Measurements from ENCODE around the gene SEMA3E.
"Not testable (repeated sequence)": the region's sequence is repeated elsewhere in the genome, so short reads cannot be mapped to it uniquely, and the experiment has no call there.

Gene SEMA3E

DNA sequence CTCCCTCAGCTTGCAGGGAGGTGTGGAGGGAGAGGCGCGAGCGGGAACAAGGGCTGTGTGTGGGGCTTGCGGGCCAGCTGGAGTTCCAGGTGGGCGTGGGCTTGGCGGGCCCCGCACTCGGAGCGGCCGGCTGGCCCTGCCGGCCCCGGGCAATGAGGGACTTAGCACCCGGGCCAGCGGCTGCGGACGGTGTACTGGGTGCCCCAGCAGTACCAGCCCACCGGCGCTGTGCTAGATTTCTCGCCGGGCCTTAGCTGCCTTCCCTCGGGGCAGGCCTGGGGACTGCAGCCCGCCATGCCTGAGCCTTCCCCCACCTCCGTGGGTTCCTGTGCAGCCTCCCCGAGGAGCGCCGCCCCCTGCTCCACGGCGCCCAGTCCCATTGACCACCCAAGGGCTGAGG is 24.4 kb upstream of the SEMA3E start:
- not testable (repeated sequence) for H2BK12ac ChIP-seq (ENCODE audit: low read length in 2 of 2); H3K14ac ChIP-seq (ENCODE audit: low read length in 2 of 2); H3K27ac ChIP-seq (ENCODE audit: low read length, poor library complexity, severe bottlenecking); H3K18ac ChIP-seq (ENCODE audit: low read depth in 1 of 2, low read length in 2 of 2); H2AFZ ChIP-seq (ENCODE audit: low read depth, low read length); H2AK5ac ChIP-seq (ENCODE audit: low read length, severe bottlenecking); H3K4me1 ChIP-seq (ENCODE audit: control insufficient read depth, insufficient read depth, low read depth, low read length); H4K91ac ChIP-seq (ENCODE audit: low read length); H3K4ac ChIP-seq (ENCODE audit: low read depth in 1 of 2, low read length in 2 of 2); H3K4me3 ChIP-seq (ENCODE audit: insufficient read depth in 1 of 2, low read depth in 1 of 2, low read length in 2 of 2); H3K36me3 ChIP-seq (ENCODE audit: control insufficient read depth in 1 of 2, insufficient read depth in 2 of 2, low read depth in 1 of 2, low read length in 2 of 2); H3K4me2 ChIP-seq (ENCODE audit: low read length, poor library complexity, severe bottlenecking); H3K9me3 ChIP-seq (ENCODE audit: control insufficient read depth, low read length); H3K79me1 ChIP-seq (replicated peaks; ENCODE audit: low read length, poor library complexity, severe bottlenecking); DNase-seq; H2BK15ac ChIP-seq (ENCODE audit: low read depth, poor library complexity, severe bottlenecking); H2BK120ac ChIP-seq (ENCODE audit: low read depth, low read length); H3K23ac ChIP-seq (ENCODE audit: low read length in 2 of 2); H4K8ac ChIP-seq (ENCODE audit: low read length); H3K27me3 ChIP-seq (ENCODE audit: control insufficient read depth in 1 of 2, insufficient read depth in 1 of 2, low read length in 2 of 2); H2BK5ac ChIP-seq (ENCODE audit: low read depth, low read length, poor library complexity, severe bottlenecking); H3K9ac ChIP-seq (ENCODE audit: low read length)
- 99% methylated on average over 24 of the region's 28 CpGs for WGBS

DNA sequence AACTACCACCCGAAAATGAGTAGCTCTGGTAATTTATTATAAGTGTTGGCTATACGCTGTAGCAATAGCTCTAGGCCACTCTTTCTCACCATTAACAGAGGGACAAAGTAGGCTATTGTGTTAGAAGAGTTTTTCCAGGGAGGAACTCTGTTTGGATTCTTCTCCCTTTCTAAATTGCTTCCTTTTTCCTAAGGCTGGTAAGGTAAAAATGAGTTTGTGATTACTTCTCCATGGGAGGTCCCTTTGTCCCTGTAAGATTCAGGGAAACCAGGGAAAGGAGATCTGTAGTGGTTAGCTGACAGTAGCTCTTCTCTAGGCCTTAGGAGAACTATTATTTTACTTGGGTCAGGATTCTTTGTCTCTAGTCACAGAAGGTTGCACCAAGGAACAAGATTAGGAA is 23.2 kb upstream of the SEMA3E start:
- no peak overlapping the region for H3K4me3 ChIP-seq (ENCODE audit: insufficient read depth in 1 of 2, low read depth in 1 of 2, low read length in 2 of 2)
- H3K23ac ChIP-seq (ENCODE audit: low read length in 2 of 2): no peak overlapping the region
- no peak overlapping the region for H3K14ac ChIP-seq (ENCODE audit: low read length in 2 of 2)
- WGBS: 80% methylated on average over 1 of the region's 2 CpGs
- H2BK15ac ChIP-seq (ENCODE audit: low read depth, poor library complexity, severe bottlenecking): no peak overlapping the region
- H3K27ac ChIP-seq (ENCODE audit: low read length, poor library complexity, severe bottlenecking): no peak overlapping the region
- no peak overlapping the region for H2BK120ac ChIP-seq (ENCODE audit: low read depth, low read length)
- no peak for DNase-seq
- no peak overlapping the region for H3K9ac ChIP-seq (ENCODE audit: low read length)
- H3K36me3 ChIP-seq (ENCODE audit: control insufficient read depth in 1 of 2, insufficient read depth in 2 of 2, low read depth in 1 of 2, low read length in 2 of 2): no peaks in the 10 kb centered on the region
- no peak overlapping the region for H2BK5ac ChIP-seq (ENCODE audit: low read depth, low read length, poor library complexity, severe bottlenecking)
- H3K4ac ChIP-seq (ENCODE audit: low read depth in 1 of 2, low read length in 2 of 2): no peak overlapping the region
- no peak overlapping the region for H2AFZ ChIP-seq (ENCODE audit: low read depth, low read length)
- H2BK12ac ChIP-seq (ENCODE audit: low read length in 2 of 2): no peak overlapping the region
- no peak overlapping the region for H4K91ac ChIP-seq (ENCODE audit: low read length)
- H3K18ac ChIP-seq (ENCODE audit: low read depth in 1 of 2, low read length in 2 of 2): no peak overlapping the region
- H3K4me1 ChIP-seq (ENCODE audit: control insufficient read depth, insufficient read depth, low read depth, low read length): no peaks in the 10 kb centered on the region
- H3K79me1 ChIP-seq (replicated peaks; ENCODE audit: low read length, poor library complexity, severe bottlenecking): no peaks in the 10 kb centered on the region
- H4K8ac ChIP-seq (ENCODE audit: low read length): no peak overlapping the region
- no peak overlapping the region for H3K4me2 ChIP-seq (ENCODE audit: low read length, poor library complexity, severe bottlenecking)
- no peaks in the 10 kb centered on the region for H3K27me3 ChIP-seq (ENCODE audit: control insufficient read depth in 1 of 2, insufficient read depth in 1 of 2, low read length in 2 of 2)
- H2AK5ac ChIP-seq (ENCODE audit: low read length, severe bottlenecking): no peak overlapping the region
- no peaks in the 10 kb centered on the region for H3K9me3 ChIP-seq (ENCODE audit: control insufficient read depth, low read length)

DNA sequence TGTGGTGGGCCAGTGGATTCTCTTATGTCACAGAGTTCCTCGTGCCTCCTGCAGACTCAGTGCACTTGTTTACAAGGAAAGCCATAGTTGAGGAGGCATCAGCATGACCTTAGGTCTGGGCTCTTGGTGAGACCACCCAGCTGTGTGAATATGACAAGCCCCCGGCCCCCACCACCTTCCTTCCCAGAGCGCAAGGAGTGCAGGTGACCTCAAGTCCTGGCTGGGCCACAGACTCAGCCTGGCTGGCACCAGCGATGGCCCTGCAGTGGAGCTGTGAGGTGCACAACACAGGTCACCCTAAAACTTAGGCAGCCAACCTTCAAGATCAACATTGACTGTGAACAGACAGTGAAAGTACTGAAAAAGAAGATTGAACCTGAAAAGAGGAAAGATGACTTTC is 14.2 kb upstream of the SEMA3E start:
- H2AFZ ChIP-seq (ENCODE audit: low read depth, low read length): no peak overlapping the region
- no peak overlapping the region for H2BK15ac ChIP-seq (ENCODE audit: low read depth, poor library complexity, severe bottlenecking)
- H3K27ac ChIP-seq (ENCODE audit: low read length, poor library complexity, severe bottlenecking): no peak overlapping the region
- no peak overlapping the region for H3K4me3 ChIP-seq (ENCODE audit: insufficient read depth in 1 of 2, low read depth in 1 of 2, low read length in 2 of 2)
- H3K27me3 ChIP-seq (ENCODE audit: control insufficient read depth in 1 of 2, insufficient read depth in 1 of 2, low read length in 2 of 2): no peaks in the 10 kb centered on the region
- no peak overlapping the region for H4K91ac ChIP-seq (ENCODE audit: low read length)
- 96% methylated on average over 4 of the region's 4 CpGs for WGBS
- no peak overlapping the region for H3K14ac ChIP-seq (ENCODE audit: low read length in 2 of 2)
- H3K4me2 ChIP-seq (ENCODE audit: low read length, poor library complexity, severe bottlenecking): no peak overlapping the region
- no peak overlapping the region for H4K8ac ChIP-seq (ENCODE audit: low read length)
- H3K23ac ChIP-seq (ENCODE audit: low read length in 2 of 2): no peak overlapping the region
- no peaks in the 10 kb centered on the region for H3K4me1 ChIP-seq (ENCODE audit: control insufficient read depth, insufficient read depth, low read depth, low read length)
- H3K36me3 ChIP-seq (ENCODE audit: control insufficient read depth in 1 of 2, insufficient read depth in 2 of 2, low read depth in 1 of 2, low read length in 2 of 2): no peaks in the 10 kb centered on the region
- no peak overlapping the region for H2BK5ac ChIP-seq (ENCODE audit: low read depth, low read length, poor library complexity, severe bottlenecking)
- no peak for DNase-seq
- H3K9ac ChIP-seq (ENCODE audit: low read length): no peak overlapping the region
- H3K18ac ChIP-seq (ENCODE audit: low read depth in 1 of 2, low read length in 2 of 2): no peak overlapping the region
- H3K9me3 ChIP-seq (ENCODE audit: control insufficient read depth, low read length): no peaks in the 10 kb centered on the region
- no peaks in the 10 kb centered on the region for H3K79me1 ChIP-seq (replicated peaks; ENCODE audit: low read length, poor library complexity, severe bottlenecking)
- no peak overlapping the region for H2BK120ac ChIP-seq (ENCODE audit: low read depth, low read length)
- H3K4ac ChIP-seq (ENCODE audit: low read depth in 1 of 2, low read length in 2 of 2): no peak overlapping the region
- no peak overlapping the region for H2AK5ac ChIP-seq (ENCODE audit: low read length, severe bottlenecking)
- no peak overlapping the region for H2BK12ac ChIP-seq (ENCODE audit: low read length in 2 of 2)

DNA sequence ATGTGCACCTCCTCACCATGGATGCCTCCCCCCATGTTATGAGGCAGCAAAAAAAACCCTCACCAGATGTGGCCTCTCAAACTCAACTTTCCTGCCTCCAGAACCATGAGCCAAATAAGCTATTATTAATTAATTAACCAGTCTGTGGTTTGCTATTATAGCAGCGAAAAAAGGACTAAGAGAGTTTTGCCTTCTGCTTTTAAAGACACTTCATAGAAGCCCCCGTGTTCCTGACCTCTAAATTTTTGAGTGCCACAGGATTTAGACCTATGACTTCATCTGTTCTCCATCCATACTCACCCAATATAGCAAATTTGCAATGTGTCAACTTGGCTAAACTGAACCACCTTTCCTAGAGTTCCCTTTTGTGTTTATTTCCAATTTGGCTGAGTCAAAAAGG is 9.2 kb upstream of the SEMA3E start:
- Histone ChIP-seq H3K4ac (ENCODE audit: low read depth in 1 of 2, low read length in 2 of 2) (no peak overlapping the region), H4K8ac (ENCODE audit: low read length) (no peak overlapping the region), H2BK15ac (ENCODE audit: low read depth, poor library complexity, severe bottlenecking) (no peak overlapping the region), H3K23ac (ENCODE audit: low read length in 2 of 2) (no peak overlapping the region), H3K9me3 (ENCODE audit: control insufficient read depth, low read length) (no peaks in the 10 kb centered on the region), H3K27me3 (ENCODE audit: control insufficient read depth in 1 of 2, insufficient read depth in 1 of 2, low read length in 2 of 2) (no peaks in the 10 kb centered on the region), H3K27ac (ENCODE audit: low read length, poor library complexity, severe bottlenecking) (no peak overlapping the region), H2BK5ac (ENCODE audit: low read depth, low read length, poor library complexity, severe bottlenecking) (no peak overlapping the region), H3K4me3 (ENCODE audit: insufficient read depth in 1 of 2, low read depth in 1 of 2, low read length in 2 of 2) (no peak overlapping the region), H2BK12ac (ENCODE audit: low read length in 2 of 2) (no peak overlapping the region), H2BK120ac (ENCODE audit: low read depth, low read length) (no peak overlapping the region), H3K36me3 (ENCODE audit: control insufficient read depth in 1 of 2, insufficient read depth in 2 of 2, low read depth in 1 of 2, low read length in 2 of 2) (no peaks in the 10 kb centered on the region), H4K91ac (ENCODE audit: low read length) (no peak overlapping the region), H3K4me1 (ENCODE audit: control insufficient read depth, insufficient read depth, low read depth, low read length) (no peaks in the 10 kb centered on the region), H3K9ac (ENCODE audit: low read length) (no peak overlapping the region), H2AK5ac (ENCODE audit: low read length, severe bottlenecking) (no peak overlapping the region), H3K79me1 (replicated peaks; ENCODE audit: low read length, poor library complexity, severe bottlenecking) (no peaks in the 10 kb centered on the region), H3K18ac (ENCODE audit: low read depth in 1 of 2, low read length in 2 of 2) (no peak overlapping the region), H3K4me2 (ENCODE audit: low read length, poor library complexity, severe bottlenecking) (no peak overlapping the region), H3K14ac (ENCODE audit: low read length in 2 of 2) (no peak overlapping the region), H2AFZ (ENCODE audit: low read depth, low read length) (no peak overlapping the region)
- no peak for DNase-seq
- WGBS: 31% methylated on average over 2 of the region's 2 CpGs

Data from mesenchymal stem cell (in vitro differentiated cells and primary cell).